ENCODE measurements around the gene MDH1.

The MDH1 gene

DNA sequence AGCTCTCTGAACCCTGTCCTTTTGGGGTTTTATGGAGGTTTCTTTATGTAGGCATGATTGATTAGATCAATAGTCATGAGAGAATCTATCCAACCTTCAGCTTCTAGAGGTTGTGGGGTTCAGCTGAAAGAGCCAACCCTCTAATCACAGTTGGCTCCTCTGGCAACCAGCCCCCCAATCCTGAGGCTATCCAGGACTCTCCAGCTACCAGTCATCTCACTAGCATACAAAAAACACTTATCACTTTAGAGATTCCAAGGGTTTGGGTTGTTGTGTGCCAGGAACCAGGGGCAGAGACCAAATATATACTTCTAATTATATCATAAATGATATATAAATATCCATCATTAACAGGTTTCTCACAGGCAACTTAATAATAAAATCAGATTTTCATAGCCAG is 12.2 kb upstream of the MDH1 start:
- no peaks in the 10 kb centered on the region for H3K27me3 ChIP-seq (ENCODE audit: low read depth, low read length)
- H3K27ac ChIP-seq (ENCODE audit: low read length): no peak overlapping the region
- H3K9me3 ChIP-seq (ENCODE audit: insufficient read depth, low read length): no peaks in the 10 kb centered on the region
- H3K4me1 ChIP-seq (ENCODE audit: low read length): no peaks in the 10 kb centered on the region
- H4K20me1 ChIP-seq (ENCODE audit: insufficient read depth, low read length): no peaks in the 10 kb centered on the region
- no peaks in the 10 kb centered on the region for H3K79me2 ChIP-seq (ENCODE audit: low read length)
- TF ChIP-seq, protein P1, sequence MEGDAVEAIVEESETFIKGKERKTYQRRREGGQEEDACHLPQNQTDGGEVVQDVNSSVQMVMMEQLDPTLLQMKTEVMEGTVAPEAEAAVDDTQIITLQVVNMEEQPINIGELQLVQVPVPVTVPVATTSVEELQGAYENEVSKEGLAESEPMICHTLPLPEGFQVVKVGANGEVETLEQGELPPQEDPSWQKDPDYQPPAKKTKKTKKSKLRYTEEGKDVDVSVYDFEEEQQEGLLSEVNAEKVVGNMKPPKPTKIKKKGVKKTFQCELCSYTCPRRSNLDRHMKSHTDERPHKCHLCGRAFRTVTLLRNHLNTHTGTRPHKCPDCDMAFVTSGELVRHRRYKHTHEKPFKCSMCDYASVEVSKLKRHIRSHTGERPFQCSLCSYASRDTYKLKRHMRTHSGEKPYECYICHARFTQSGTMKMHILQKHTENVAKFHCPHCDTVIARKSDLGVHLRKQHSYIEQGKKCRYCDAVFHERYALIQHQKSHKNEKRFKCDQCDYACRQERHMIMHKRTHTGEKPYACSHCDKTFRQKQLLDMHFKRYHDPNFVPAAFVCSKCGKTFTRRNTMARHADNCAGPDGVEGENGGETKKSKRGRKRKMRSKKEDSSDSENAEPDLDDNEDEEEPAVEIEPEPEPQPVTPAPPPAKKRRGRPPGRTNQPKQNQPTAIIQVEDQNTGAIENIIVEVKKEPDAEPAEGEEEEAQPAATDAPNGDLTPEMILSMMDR (IDR thresholded peaks at IDR 0.05; ENCODE audit: low read depth, low read length): no peak
- TF ChIP-seq EZH2phosphoT487 (IDR thresholded peaks at IDR 0.05; ENCODE audit: low read depth): no peak
- no peak overlapping the region for H2AFZ ChIP-seq (ENCODE audit: low read depth, low read length)
- no peak overlapping the region for H3K4me2 ChIP-seq (ENCODE audit: low read length)
- H3K4me3 ChIP-seq (ENCODE audit: low read length): no peak overlapping the region
- H3K36me3 ChIP-seq (replicated peaks; ENCODE audit: low read depth, low read length): no peaks in the 10 kb centered on the region
- no peak overlapping the region for H3K9ac ChIP-seq (ENCODE audit: low read length)

DNA sequence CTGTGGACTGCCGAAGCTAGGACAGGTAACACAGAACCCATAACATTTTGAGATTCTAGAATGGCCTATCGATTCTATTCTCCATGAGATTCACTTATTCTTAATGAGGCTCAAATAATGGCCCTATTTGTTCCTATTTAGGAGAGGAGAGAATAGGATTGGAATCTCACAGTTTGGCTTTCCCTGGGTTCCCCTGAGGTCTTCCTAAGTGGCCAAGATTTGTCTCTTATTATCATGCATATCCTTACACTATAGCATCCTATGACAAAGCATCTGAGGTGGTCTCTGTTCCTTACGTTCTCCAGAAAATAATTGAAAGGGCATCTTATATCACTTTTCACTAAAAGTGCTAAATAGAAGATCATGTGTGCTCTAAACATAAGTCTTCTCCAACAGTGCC is 10.0 kb upstream of the MDH1 start:
- H3K4me2 ChIP-seq (ENCODE audit: low read length): no peak overlapping the region
- H3K9ac ChIP-seq (ENCODE audit: low read length): no peak overlapping the region
- H4K20me1 ChIP-seq (ENCODE audit: insufficient read depth, low read length): no peaks in the 10 kb centered on the region
- H3K4me3 ChIP-seq (ENCODE audit: low read length): no peak overlapping the region
- H2AFZ ChIP-seq (ENCODE audit: low read depth, low read length): no peak overlapping the region
- H3K4me1 ChIP-seq (ENCODE audit: low read length): no peaks in the 10 kb centered on the region
- no peak for TF ChIP-seq EZH2phosphoT487 (IDR thresholded peaks at IDR 0.05; ENCODE audit: low read depth)
- TF ChIP-seq, protein P1 (IDR thresholded peaks at IDR 0.05; ENCODE audit: low read depth, low read length): no peak
- no peaks in the 10 kb centered on the region for H3K79me2 ChIP-seq (ENCODE audit: low read length)
- H3K27me3 ChIP-seq (ENCODE audit: low read depth, low read length): no peaks in the 10 kb centered on the region
- no peaks in the 10 kb centered on the region for H3K9me3 ChIP-seq (ENCODE audit: insufficient read depth, low read length)
- H3K27ac ChIP-seq (ENCODE audit: low read length): no peak overlapping the region
- H3K36me3 ChIP-seq (replicated peaks; ENCODE audit: low read depth, low read length): no peaks in the 10 kb centered on the region

DNA sequence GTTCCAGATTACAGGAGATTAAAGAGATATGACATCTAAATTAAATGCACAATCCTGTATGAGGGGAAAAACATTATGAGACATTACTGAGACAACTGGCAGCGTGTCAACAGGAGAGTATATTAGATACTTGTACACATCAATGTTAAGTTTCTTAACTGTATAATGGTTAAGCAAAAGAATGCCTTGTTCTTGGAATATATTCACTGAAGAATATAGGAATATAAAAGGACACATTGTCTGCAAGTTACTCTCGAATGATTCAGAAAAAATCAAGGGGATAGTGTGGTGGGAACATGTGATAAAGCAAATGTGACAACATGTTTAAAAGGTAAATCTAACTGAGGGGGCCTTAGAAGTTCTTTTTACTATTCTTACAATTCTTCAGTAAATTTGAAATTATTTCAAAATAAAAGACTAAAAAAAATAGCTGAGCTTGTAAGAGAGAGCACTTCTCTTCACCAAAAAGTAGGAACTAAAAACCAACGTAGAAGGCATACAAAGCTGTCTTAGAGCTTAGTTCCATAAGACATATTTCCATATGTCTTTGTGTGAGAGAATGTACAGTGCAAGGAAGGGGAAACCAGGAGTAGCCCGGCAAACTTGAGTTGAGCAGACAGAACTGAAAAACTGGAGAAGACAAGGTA is 8.0 kb upstream of the MDH1 start:
- Histone ChIP-seq H3K27ac (ENCODE audit: low read length) (no peak overlapping the region), H3K27me3 (ENCODE audit: low read depth, low read length) (no peaks in the 10 kb centered on the region), H4K20me1 (ENCODE audit: insufficient read depth, low read length) (no peaks in the 10 kb centered on the region), H3K4me2 (ENCODE audit: low read length) (no peak overlapping the region), H3K4me1 (ENCODE audit: low read length) (no peaks in the 10 kb centered on the region), H3K4me3 (ENCODE audit: low read length) (no peak overlapping the region), H3K36me3 (replicated peaks; ENCODE audit: low read depth, low read length) (no peaks in the 10 kb centered on the region), H3K9ac (ENCODE audit: low read length) (no peak overlapping the region), H2AFZ (ENCODE audit: low read depth, low read length) (no peak overlapping the region), H3K9me3 (ENCODE audit: insufficient read depth, low read length) (no peaks in the 10 kb centered on the region), H3K79me2 (ENCODE audit: low read length) (no peaks in the 10 kb centered on the region)
- no peak for TF ChIP-seq EZH2phosphoT487 (IDR thresholded peaks at IDR 0.05; ENCODE audit: low read depth)
- TF ChIP-seq, protein P1 (IDR thresholded peaks at IDR 0.05; ENCODE audit: low read depth, low read length): no peak

DNA sequence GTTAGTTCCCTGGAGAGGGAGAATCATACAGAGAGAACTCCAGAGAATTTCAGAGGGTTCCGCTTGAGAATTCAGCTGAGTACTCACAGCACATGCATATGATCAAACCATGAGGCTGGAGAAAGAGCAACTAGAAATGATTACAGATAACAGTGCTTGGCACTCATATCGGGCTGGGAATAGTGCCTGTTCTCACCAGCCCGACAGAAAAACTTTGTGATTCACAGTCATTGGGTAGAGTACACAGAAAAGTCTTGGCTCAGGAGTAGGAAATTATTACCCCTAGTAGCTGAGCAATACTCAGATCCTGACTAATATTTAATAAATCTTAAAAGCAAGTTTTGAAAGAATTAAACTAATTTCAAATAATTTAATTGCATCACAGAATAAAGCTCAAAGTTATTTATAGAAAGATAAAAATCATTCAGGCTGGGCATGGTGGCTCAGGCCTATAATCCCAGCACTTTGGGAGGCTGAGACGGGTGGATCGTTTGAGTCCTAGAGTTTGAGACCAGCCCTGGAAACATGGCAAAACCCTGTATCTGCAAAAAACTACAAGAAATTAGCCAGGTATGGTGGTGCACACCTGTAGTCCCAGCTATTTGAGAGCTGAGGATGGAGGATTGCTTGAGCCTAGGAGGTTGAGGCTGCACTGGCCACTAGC is 7.3 kb upstream of the MDH1 start:
- H3K4me1 ChIP-seq (ENCODE audit: low read length): peaks cover under 1% of the 10 kb centered on the region; the same call in 1 of the 2 replicates
- H3K9me3 ChIP-seq (ENCODE audit: insufficient read depth, low read length): no peaks in the 10 kb centered on the region
- H2AFZ ChIP-seq (ENCODE audit: low read depth, low read length): no peak overlapping the region
- no peaks in the 10 kb centered on the region for H3K36me3 ChIP-seq (replicated peaks; ENCODE audit: low read depth, low read length)
- H3K27ac ChIP-seq (ENCODE audit: low read length): no peak overlapping the region
- H3K4me2 ChIP-seq (ENCODE audit: low read length): no peak overlapping the region
- peaks cover 3% of the 10 kb centered on the region; the same call in 1 of the 2 replicates for H3K79me2 ChIP-seq (ENCODE audit: low read length)
- H3K4me3 ChIP-seq (ENCODE audit: low read length): no peak overlapping the region
- no peaks in the 10 kb centered on the region for H4K20me1 ChIP-seq (ENCODE audit: insufficient read depth, low read length)
- no peak overlapping the region for H3K9ac ChIP-seq (ENCODE audit: low read length)
- H3K27me3 ChIP-seq (ENCODE audit: low read depth, low read length): no peaks in the 10 kb centered on the region
- TF ChIP-seq, protein P1 (IDR thresholded peaks at IDR 0.05; ENCODE audit: low read depth, low read length): no peak
